WERI-Rb-1 (cell line): ENCODE measurements around the gene ZNF552.

Experiments used
- DNase-seq: peaks from one replicate; pipeline ENCODE4 v3.0.0-alpha.2; 2020
- H3K27ac ChIP-seq: fragments of 250-450 bp; sonication (Bioruptor Pico); 2 replicates; pipeline ENCODE4 v1.5.1; 2020; ENCODE audit warnings: mild to moderate bottlenecking, moderate library complexity
- H3K27me3 ChIP-seq: fragments of 250-450 bp; sonication (Bioruptor Pico); 2 replicates; pipeline ENCODE4 v1.5.1; 2021; ENCODE audit warnings: mild to moderate bottlenecking, low read depth, moderate library complexity; ENCODE audit not compliant: insufficient read depth, severe bottlenecking
- H3K36me3 ChIP-seq: fragments of 250-450 bp; sonication (Bioruptor Pico); 2 replicates; pipeline ENCODE4 v1.5.1; 2020; ENCODE audit warnings: mild to moderate bottlenecking, moderate library complexity
- H3K4me3 ChIP-seq: 2 replicates; pipeline ENCODE4 v1.5.1; 2011; ENCODE audit warnings: low read depth, mild to moderate bottlenecking, control low read depth, low read length
- H3K9me3 ChIP-seq: fragments of 250-450 bp; sonication (Bioruptor Pico); 2 replicates; pipeline ENCODE4 v1.5.1; 2021; ENCODE audit warnings: mild to moderate bottlenecking, moderate library complexity; ENCODE audit not compliant: severe bottlenecking
- CTCF ChIP-seq: IDR thresholded peaks from 2 replicates; pipeline ENCODE4 v1.5.1; 2011; ENCODE audit warnings: low read depth, mild to moderate bottlenecking, control low read depth, inconsistent platforms, low read length

Gene ZNF552

GRCh38 chr19:57788114-57788692 is 26.5 kb downstream of the ZNF552 start:
- Histone ChIP-seq H3K36me3 (peaks cover 15% of the 10 kb centered on the region), H3K9me3 (no peaks in the 10 kb centered on the region), H3K27me3 (no peaks in the 10 kb centered on the region), H3K27ac (no peak overlapping the region), H3K4me3 (no peak overlapping the region)
- DNase-seq, result no peak
- TF ChIP-seq CTCF, result no peak

GRCh38 chr19:57786906-57787305 is 27.8 kb downstream of the ZNF552 start:
- no peaks in the 10 kb centered on the region for H3K27me3 ChIP-seq
- H3K27ac ChIP-seq, result no peak overlapping the region
- H3K36me3 ChIP-seq, result peaks cover 8% of the 10 kb centered on the region
- H3K9me3 ChIP-seq, result no peaks in the 10 kb centered on the region
- no peak for TF ChIP-seq CTCF
- no peak for DNase-seq
- no peak overlapping the region for H3K4me3 ChIP-seq

- no peaks in the 10 kb centered on the region for H3K27me3 ChIP-seq
- no peak overlapping the region for H3K4me3 ChIP-seq
- no peak for DNase-seq
- H3K9me3 ChIP-seq, result no peaks in the 10 kb centered on the region
- peaks cover 7% of the 10 kb centered on the region for H3K36me3 ChIP-seq
- H3K27ac ChIP-seq, result no peak overlapping the region
- TF ChIP-seq CTCF, result no peak
These were observed 28.4 kb downstream of the ZNF552 start for GRCh38 chr19:57786286-57786685.

GRCh38 chr19:57779220-57779845 is 35.4 kb downstream of the ZNF552 start:
- Histone ChIP-seq H3K4me3 (no peak overlapping the region), H3K9me3 (no peaks in the 10 kb centered on the region), H3K27ac (no peak overlapping the region), H3K27me3 (no peaks in the 10 kb centered on the region), H3K36me3 (peaks cover 48% of the 10 kb centered on the region)
- no peak for DNase-seq
- TF ChIP-seq CTCF, result no peak

- H3K27ac ChIP-seq, result no peak overlapping the region
- H3K4me3 ChIP-seq, result no peak overlapping the region
- TF ChIP-seq CTCF, result no peak
- H3K27me3 ChIP-seq, result no peaks in the 10 kb centered on the region
- peaks cover 48% of the 10 kb centered on the region for H3K36me3 ChIP-seq
- no peaks in the 10 kb centered on the region for H3K9me3 ChIP-seq
- no peak for DNase-seq
These were observed 36.4 kb downstream of the ZNF552 start for GRCh38 chr19:57778336-57778735.
